HG03378 (cell line): ENCODE results near the gene NAV2.

Source experiments
- ATAC-seq: cut with Tn5 transposase; IDR thresholded peaks from one replicate; pipeline ENCODE4 v1.9.1; 2021; ENCODE audit warnings: mild to moderate bottlenecking, moderate library complexity; ENCODE audit not compliant: unreplicated experiment

The NAV2 gene

DNA sequence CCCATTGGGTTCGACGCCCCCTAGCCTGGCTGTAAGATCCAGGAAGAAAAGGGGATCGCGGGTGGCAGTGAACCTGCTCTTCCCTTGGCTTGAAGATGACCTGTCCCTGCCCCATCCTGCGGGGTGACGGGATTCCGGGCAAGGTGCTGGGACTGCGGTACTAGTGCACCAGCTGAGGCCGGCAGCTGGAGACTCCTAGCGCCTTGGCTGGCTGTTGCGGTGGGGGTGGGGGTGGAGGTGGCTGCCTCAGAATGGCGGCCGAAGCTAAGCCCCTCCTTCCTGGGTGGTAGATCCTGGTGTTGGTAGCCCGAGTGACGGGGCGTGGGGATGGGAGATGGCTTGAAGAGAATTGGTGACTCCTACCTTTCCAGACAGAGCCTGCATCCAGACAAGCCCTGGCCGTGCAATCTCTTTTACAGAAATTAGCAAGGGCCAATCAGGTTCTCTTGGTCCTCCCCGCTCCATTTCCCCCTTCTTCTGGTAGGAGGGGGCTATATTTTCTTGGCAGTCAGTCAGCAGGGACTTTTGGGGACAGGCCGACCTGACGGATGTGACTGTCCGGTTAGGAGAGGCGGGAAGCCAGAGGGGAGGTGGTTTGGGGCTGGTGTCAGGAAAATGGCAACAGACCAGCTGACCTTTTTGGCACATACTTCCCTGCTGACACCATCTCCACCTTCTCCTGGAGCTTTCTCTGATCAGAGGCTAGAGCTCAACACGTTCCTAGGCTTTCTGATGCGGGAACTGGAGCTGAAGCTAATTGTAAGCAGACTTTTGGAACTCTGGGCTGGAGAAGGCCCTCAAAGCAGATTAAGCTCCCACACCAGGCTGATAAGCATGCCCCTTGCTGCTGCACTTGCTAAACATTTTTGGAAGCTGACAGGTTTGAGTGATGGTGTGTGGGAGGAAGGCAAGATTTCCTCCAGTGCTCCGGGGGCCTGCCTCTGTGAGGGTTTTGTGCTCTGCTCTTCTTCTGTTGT, 2.0 kb downstream of the NAV2 start:
- no peak for ATAC-seq

DNA sequence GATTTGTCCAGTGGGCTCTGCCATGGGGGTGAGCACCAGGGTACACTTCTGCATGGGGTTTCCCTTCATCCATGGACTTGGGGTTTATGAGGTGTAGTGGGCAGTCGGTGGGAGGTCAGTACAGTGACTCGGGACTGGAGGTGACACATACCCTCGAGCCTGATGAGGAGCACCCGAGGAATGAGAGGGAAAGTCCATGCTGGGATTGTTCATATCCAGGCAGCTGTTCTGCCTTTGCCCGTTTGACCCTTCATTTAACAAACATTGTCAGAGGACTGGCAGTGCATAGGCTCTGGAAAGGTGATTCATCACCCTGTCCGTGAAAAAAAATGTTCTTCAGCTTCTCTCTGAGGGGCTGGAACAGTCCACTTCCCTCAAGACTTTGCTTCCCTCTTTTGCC, 2.7 kb downstream of the NAV2 start:
- ATAC-seq = no peak

DNA sequence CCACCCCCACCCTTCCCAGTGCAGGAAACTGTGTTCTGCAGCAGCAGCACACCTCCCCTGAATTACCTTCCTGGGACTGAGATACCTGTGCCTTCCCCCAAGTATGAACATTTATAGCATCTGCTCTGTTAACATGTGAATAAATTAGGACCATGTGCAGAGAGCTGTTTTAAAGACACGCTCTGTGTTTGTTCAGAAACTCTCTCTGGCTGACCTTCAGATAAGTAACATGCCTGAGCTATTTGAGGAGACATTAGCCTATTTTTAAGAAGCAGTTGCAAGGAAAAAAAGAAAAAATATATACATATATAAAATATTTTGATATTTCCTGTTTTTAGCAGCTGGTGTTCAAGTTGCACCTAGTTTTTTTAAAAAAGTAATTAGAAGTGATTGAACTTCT, 5.4 kb downstream of the NAV2 start:
- ATAC-seq = no peak

DNA sequence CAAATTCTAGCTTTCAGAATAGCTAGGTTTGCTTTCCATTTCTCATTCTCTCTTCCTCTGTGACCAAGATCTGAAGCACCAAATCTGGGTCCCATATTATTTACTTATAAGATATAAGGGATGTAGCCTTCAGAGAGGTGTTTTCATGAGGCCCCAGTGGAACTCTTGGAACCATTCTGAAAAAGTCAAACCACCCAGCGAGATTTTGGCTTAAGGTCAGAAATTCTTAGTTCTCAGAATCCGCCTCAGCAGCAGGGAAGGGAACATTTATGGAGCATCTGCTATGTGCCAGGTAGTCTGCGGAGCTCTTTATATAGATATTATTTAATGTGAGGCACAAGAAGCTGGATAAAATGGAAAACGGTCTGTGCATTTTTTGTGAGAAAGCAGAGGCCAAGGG, 6.3 kb downstream of the NAV2 start:
- ATAC-seq = no peak

DNA sequence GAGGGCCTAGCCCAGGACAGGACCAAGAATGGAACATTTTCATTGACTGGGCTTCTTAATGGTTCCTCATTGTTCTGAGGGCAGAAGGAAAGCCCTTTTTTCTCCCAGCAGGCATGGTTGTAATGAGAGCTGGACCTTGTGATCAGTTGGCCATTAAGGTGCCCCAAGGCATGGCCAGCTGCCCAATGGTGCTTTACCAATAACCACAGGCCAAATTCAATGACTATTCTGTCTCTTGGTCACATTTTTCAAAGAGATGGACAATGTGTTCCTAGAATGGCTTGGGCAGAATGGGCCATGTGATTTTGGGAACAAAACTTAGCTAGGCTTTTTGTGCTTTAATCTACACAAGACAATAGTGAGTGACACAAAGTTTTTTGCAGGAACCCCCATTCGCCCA, 7.3 kb downstream of the NAV2 start:
- no peak for ATAC-seq

DNA sequence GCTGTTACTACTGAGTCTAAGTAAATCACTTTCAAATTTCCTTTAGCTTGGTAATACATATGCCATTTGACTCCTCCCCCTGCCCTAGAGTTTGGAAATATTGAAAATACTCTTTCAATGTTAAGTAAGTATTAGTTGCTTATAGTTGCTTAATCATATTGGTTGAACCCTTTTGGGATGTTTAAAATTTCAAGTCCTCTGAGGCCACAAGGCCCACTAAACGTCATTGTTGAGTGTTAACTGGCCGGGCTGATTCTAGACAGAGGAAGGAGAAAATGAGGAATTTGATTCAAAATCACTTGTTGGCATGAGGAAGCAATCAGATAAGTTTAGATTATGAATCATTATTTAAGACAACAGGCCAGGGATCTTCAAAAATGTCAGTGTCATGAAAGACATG, 8.5 kb downstream of the NAV2 start:
- ATAC-seq = no peak

DNA sequence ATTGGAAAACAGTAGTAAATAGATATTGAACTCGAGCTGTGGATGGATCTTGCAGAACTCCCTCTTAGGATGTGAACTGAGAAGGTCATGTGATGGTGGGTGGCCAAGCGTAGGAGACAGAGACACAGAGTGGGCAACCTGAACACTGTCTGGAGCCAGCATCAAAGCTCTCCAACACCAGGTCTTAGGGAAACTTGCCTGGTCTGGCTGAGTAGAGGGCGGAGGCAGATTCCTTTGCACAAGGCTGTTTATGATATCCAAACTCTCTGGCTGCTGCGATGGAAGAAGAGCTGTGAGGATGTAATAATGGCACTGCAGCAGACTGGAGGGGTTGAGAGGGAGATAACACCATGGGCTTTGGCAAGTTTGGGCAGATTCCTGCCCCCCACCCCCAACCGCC, 10.1 kb downstream of the NAV2 start:
- no peak for ATAC-seq

DNA sequence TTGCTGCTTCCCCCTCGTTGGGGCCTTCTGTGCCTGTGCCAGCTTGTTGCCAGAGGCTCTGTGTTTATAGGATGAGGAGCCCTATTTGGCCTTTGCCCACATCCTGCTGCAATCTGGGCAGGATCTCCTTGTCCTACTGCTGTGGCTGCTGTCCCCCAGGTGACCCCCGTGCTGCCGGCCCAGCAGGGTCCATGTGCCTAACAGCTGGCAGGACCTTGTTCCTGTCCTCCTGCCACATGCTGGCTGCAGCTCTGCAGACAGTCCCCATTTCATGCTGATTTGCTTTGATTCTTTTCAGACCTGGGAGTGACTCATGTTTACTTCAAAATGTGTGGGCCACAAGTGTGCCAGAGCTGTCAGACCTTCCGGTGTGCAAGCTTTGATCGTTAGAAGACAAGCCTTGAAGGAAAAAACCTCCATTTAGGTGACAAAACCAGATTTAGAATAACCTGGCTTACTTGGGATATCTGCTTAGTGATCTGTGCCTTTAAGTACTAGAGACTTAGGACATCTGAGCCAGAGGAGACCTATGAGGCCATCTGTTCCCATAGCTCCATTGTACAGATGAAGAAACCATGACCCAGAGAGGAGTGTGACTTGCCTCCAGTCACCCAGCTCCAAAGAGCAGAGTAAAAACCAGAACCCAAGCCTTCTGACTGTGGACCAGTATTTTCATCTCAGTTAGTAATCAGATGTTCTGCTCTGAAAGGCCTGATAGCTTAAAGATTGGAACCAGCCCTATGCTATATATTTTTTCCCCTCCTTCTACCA, 11.1 kb downstream of the NAV2 start:
- no peak for ATAC-seq

DNA sequence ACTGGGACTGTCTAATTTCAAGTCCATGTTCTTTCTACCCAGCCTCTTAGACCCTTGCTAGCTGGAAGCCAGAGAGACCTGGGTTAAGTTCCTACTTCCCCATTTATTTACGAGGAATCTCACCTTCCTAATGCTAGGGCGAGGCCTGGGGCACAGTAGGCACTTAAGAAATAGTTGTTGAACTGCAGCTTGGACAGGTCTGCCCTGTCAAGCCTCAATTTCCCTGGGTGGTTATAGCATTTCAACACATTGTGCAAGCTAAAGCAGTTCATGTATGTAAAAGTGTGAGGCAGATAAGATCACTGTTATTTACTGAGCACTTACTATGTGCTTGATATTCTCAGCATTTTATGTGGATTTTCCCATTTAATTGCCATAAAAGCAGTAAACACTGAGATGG, 12.1 kb downstream of the NAV2 start:
- ATAC-seq = no peak

DNA sequence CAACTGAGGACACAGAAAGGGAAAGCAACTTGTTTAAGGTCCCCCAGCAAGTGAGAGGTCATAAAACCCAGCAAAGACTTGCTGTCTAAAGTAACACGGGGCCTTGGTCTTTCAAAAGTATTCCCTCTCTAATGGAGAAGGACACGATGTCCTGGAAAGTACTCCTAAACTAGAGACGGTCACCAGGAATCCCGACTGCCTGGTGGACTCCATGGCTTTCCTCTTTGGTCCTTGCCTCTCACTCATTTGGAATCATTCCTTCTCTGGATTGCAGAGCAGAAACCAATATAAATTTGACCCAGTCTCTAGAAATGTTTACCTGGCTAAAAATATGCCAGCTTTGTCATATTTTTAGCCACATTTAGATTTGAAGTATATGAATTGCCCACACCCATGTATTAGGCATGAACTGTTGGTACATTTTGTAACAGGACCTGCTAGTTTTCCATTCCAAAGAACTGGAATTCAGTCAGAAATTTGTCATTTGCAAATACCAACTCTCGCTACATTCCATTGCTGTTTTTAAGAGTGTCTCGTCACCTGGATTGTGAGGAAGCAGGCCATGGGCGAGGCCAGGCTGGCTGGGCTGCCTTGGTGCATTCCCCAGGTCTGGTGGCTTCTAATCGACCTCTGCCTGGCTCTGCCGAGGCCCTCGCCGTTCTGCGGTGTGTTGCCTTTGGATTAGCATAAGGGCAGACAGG, 12.9 kb downstream of the NAV2 start:
- no peak for ATAC-seq

DNA sequence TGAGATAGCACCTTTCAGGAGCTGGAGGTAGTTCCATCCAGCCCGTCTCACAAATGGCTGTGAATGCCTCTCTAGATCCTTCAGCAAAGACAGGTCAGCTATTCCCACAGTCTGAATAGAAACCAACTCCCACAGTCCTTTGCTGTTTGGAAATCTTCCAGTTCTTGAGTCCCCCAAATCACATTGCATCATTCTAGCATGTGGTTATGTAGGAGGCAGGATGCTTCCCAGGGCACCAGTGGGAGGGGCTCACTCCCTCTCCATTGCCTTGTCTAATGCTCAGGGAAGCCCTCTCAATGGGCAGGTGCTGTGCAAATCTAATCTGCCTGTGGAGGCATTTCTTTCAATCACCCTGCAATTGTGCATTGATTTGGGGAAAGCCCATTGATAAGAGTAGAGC, 14.6 kb downstream of the NAV2 start:
- ATAC-seq = no peak

DNA sequence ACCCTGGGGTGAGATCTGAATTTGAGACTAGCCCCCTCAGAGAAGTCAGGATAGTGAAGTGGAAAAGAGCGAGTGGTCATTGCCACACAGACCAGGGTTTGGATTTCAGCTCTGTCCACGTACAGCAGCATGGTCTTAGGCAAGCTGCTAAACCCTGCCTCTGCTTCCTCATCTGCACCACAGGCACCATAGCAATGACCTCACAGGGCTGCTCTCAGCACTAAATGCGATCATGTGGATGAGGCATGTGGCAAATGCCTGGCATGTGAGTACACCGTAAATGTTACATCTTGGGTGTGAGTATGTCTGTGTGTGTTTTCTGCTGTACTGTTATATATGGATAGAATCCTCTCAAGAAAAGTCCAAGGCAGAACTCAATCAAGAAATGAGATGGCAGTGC, 15.8 kb downstream of the NAV2 start:
- no peak for ATAC-seq

DNA sequence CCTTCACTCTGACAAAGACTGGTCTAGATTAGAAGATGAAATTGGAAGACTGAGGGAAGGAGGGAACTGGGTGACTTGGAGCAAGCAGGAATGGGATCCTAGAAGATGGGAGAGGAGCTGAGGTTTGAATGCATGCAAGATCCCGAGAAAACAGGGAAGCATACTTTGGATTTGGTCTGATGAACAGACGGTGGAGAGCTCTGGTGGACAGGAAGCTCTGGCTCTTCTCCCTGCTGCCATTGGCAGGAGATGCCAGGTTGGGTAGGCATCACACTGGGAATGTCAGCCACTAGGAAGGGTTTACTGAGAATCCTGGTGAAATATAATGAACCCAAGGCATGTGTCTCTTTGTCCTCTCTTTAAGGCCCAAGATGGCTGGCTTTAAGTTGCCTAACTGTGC, 16.5 kb downstream of the NAV2 start:
- no peak for ATAC-seq

DNA sequence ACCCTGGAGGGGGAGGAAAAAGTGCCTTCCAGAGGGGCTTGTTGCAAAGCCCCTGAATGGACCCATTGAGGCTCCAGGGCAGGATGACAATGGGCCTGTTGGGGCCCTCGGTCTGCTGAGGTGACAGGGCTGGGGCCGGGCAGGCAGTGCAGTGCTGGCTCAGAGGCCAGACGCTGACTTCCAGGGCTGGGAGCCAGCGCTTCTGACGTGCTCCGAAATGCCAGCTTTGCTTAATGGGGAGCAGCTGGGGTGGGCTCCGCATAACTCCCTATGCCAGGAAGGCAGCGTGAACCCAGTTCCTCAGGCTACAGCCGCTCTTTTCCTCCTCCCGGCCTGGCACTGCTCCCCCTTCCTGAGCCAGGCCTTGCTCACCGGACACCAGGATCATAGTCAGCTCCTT, 17.7 kb downstream of the NAV2 start:
- no peak for ATAC-seq

DNA sequence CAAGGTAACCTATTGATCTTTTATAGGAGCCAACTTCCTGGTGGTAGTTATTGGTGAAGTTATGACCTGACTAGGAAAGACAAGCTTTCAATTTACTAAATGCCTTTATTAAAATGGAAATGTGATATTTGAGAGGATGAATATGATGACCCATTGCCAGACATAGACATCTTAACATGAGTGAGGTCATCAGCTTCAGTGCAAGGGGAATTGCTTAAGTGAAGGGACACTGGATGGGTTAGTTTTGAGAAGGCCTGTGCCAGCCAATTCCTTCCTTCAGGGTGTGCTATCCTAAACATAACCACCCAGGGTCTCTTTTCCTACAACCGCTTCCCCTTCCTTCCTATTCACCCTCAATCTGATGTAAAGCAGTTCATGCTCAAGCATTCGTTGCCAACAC, 21.5 kb downstream of the NAV2 start:
- no peak for ATAC-seq

DNA sequence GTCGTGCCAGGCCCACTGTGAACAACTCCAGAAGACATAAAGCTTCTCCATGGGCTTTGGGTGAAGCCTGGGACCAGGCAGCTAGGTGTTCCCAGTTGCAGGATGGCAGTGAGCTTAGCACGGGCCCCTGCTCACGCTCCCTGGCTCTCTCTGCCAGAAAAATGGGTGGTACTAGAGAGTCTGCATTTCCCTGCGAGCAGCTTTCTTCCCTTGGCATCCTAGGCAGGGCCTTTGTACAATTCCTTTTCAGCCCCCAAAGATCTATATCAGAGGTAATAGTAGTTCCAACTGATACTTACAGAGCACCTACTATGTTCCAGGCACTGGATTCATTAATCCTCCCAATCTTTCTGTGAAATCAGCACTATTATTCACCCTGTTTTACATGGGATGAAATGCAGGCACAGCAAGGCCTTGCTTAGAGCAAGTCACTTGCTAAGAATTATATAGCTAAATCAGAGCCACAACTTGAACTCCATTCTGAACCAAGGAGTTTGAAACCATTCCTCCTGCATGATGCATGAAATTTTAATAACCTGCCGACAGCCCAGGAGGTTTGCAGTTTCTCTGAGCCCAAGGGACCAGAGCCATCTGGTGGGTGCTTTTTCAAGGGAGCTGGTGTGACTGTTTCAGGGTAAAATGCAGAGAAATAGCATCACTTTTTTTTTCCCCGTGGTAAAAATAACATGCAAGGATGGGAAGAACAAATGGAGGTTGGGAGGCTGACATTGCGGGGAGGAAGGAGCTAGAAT, 22.7 kb downstream of the NAV2 start:
- no peak for ATAC-seq

DNA sequence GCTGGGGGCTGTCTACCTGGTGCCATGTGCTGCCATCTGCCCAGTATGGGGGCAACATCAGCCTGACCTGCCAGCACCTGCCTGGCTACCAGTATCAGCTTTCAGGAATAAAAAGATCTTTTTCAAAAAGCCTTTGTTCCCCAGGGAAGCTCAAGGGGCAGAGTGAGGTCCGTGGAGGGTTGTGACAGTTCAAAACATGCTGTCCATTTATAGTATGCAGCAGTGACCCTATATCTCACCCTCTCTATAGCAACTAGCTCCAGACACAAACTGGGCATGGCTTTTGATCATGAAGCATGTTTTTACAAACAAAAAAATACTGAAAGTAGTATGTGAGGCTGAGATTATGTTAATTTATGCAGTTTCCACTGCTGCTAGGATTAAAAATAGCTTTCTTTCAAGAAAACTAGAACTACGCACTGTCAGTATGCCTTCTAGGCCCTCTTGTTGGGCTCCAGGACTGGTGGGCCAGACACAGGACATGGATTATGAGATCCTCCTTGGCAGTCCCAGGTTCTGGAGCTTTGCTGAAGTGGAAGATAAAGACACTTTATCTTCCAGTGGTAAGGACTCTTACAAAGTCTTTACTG, 23.4 kb downstream of the NAV2 start:
- ATAC-seq = no peak

DNA sequence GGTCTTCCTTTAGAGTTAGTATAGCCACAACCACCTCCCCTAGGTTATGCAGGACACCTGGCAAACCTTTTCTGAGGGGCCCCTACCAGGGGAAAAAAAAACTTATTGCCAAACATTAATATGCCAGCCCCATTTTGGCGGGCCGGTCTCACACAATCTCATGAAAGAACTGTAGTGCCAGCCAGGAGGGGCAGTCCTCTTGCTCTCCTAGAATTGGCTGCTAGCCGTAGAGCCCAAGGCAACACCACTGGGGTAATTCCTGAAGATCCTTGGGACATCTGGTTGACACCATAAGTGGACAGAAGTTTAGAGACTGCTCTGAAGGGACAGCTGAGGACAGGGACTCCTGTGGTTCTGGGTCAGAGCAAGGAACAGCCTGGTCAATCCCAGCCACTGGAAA, 24.2 kb downstream of the NAV2 start:
- ATAC-seq = no peak

DNA sequence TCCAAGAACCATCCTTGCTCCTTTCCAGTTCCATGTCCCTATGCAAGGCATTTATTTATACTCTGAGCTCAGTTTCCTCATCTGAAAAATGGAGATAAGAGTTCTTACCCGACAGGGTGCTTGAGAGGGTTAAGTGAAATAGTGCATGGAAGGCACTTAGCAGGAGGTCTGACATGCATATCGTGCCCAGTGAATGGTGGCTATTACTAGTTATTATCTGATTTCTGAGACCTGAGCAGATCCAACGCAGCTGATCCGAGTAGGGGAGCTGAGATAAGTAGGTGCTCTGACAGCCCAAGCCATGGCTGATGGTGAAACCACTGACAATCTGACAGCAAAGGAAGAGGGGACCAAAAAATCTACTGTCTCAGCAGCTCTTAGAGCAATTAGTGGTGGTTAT, 24.9 kb downstream of the NAV2 start:
- no peak for ATAC-seq

DNA sequence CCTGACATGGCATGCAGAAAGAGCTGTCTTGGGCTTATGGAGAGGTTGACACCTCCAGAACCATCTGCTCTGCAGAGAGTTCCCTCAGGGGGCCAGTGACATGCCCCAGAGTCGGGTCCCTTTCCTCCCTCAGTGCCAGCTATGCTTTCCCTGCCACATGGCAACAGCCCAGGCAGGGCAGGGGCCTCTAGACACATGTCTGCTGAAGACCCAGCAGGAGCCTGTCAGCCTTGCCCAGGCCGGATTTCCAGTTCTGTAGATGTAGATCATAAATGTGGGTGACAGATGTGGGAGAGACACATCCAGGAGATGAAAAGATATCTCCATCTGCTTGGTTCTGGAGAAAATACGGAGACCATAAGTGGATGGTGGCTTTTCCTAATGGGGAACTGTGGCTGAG, 25.5 kb downstream of the NAV2 start:
- no peak for ATAC-seq

DNA sequence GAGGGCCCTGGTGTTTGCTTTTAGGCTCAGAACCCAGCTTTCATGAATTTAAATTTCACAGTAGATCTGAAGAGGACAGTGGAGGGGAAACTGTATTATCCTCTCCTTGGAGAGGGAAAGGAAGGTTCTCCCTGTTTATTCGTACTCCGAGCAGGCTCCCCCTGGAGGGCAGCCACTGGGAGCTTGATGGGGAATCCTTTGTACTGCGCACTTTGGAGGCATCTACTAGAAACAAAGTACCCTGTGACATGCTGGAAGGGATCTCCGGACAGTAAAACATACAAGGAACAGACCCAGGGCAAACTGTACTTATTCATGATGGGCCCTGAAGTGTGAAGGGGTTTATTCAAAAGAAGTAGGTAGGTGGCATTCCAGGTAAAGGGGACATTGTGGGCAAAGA, 27.2 kb downstream of the NAV2 start:
- ATAC-seq = no peak
